Endothelial cell of umbilical vein (primary cell): ENCODE measurements around the gene SLCO2A1. TPM values are rescaled to one million over a fixed set of nuclear protein-coding genes. Genes with fewer than 3 reads are reported as not detected.

Experiments
- BruUV-seq: library from RNA; stranded (reverse); fragments of 400-500 nt; replicated peaks from 2 replicates; lab custom pipeline; 2021; lab: Mats Ljungman, UMichigan
- CTCF ChIA-PET: fragments of 300-600, 350-600 bp; sonication (Branson Sonifier 250); formaldehyde crosslinking; loops from one replicate; lab custom pipeline; 2021; ENCODE audit warnings: antibody characterized with exemption, inconsistent platforms; lab: Charles Lee
- POLR2A ChIA-PET: fragments of 300-600, 350-600 bp; sonication (Branson Sonifier 250); formaldehyde crosslinking; loops from one replicate; lab custom pipeline; 2021; ENCODE audit warnings: antibody characterized with exemption, inconsistent platforms; lab: Charles Lee
- DNase-seq: peaks from one replicate; pipeline ENCODE4 v3.0.0-alpha.2; 2011; ENCODE audit warnings: low read depth, low spot score
- FAIRE-seq: peaks from 2 replicates; lab custom pipeline; 2011; peaks lifted over from hg19 to GRCh38; lab: Jason Lieb, UNC
- H2AFZ ChIP-seq: 2 replicates; pipeline ENCODE4 v1.6.0; 2012; ENCODE audit warnings: low read depth, low read length, control low read depth, inconsistent platforms
- H3K27ac ChIP-seq: 2 replicates; pipeline ENCODE4 v1.5.1; 2011; ENCODE audit warnings: low read depth, mild to moderate bottlenecking, control low read depth, low read length, moderate library complexity; ENCODE audit not compliant: insufficient read depth
- H3K27me3 ChIP-seq, 2 experiments: 2 replicates each; pipeline versions ENCODE4 v1.6.0 to v1.6.1; 2011; ENCODE audit warnings: low read length in 2 of 2, mixed read lengths in 1 of 2; ENCODE audit not compliant: control insufficient read depth in 2 of 2, insufficient read depth in 2 of 2
- H3K36me3 ChIP-seq, 2 experiments: 2 replicates in 1 of 2; 3 replicates in 1 of 2; pipeline ENCODE4 v1.5.1; 2011; ENCODE audit warnings: low read length in 2 of 2, mild to moderate bottlenecking in 1 of 2, moderate library complexity in 1 of 2; ENCODE audit not compliant: control insufficient read depth in 2 of 2, insufficient read depth in 2 of 2; ENCODE audit errors: extremely low read depth in 1 of 2
- H3K4me1 ChIP-seq: 3 replicates; pipeline ENCODE4 v1.5.1; 2011; ENCODE audit warnings: mild to moderate bottlenecking, low read length; ENCODE audit not compliant: control insufficient read depth, insufficient read depth; ENCODE audit errors: extremely low read depth
- H3K4me2 ChIP-seq: 2 replicates; pipeline ENCODE4 v1.6.1; 2011; ENCODE audit warnings: low read length, control low read depth, mixed read lengths; ENCODE audit not compliant: insufficient read depth
- H3K4me3 ChIP-seq, 3 experiments: fragments of 200-600 bp in 1 of 3; sonication (generic), shearing (Covaris generic) in 1 of 3; replicated peaks in 1 of 3; 2 replicates each; pipeline ENCODE4 v1.5.1; 2011 to 2016; ENCODE audit warnings: control low read depth in 3 of 3, low read length in 3 of 3, mild to moderate bottlenecking in 2 of 3, inconsistent platforms in 1 of 3, low read depth in 1 of 3, moderate library complexity in 1 of 3; ENCODE audit not compliant: insufficient read depth in 1 of 3
- H3K79me2 ChIP-seq: 2 replicates; pipeline ENCODE4 v1.6.0; 2012; ENCODE audit warnings: low read length, inconsistent platforms; ENCODE audit not compliant: control insufficient read depth, insufficient read depth
- H3K9ac ChIP-seq: replicated peaks from 2 replicates; pipeline ENCODE3; 2011; ENCODE audit warnings: low read length, control low read depth; ENCODE audit not compliant: insufficient read depth; ENCODE audit errors: extremely low read depth
- H3K9me1 ChIP-seq: replicated peaks from 3 replicates; pipeline ENCODE4 v1.6.0; 2011; ENCODE audit warnings: mild to moderate bottlenecking, low read length; ENCODE audit not compliant: control insufficient read depth, insufficient read depth; ENCODE audit errors: extremely low read depth
- H3K9me3 ChIP-seq: replicated peaks from 2 replicates; pipeline ENCODE4 v1.5.1; 2012; ENCODE audit warnings: low read length, inconsistent platforms; ENCODE audit not compliant: control insufficient read depth, insufficient read depth
- H4K20me1 ChIP-seq: replicated peaks from 2 replicates; pipeline ENCODE3; 2011; ENCODE audit warnings: mild to moderate bottlenecking, low read length; ENCODE audit not compliant: control insufficient read depth, insufficient read depth; ENCODE audit errors: extremely low read depth
- EZH2 ChIP-seq: IDR thresholded peaks from 2 replicates; pipeline ENCODE4 v1.6.1; 2012; ENCODE audit warnings: borderline replicate concordance, low read depth, mild to moderate bottlenecking, moderate library complexity, low read length, inconsistent platforms; ENCODE audit not compliant: severe bottlenecking
- FOS ChIP-seq: IDR thresholded peaks from 2 replicates; pipeline ENCODE4 v1.6.1; 2011; ENCODE audit warnings: mild to moderate bottlenecking, low read length, moderate library complexity, borderline replicate concordance; ENCODE audit not compliant: insufficient read depth
- GATA2 ChIP-seq: IDR thresholded peaks from 2 replicates; pipeline ENCODE4 v1.7.0; 2011; ENCODE audit warnings: low read depth, mild to moderate bottlenecking, moderate library complexity, mixed read lengths, low read length; ENCODE audit not compliant: insufficient read length, insufficient read depth
- JUN ChIP-seq: IDR thresholded peaks from 2 replicates; pipeline ENCODE4 v1.6.1; 2011; ENCODE audit warnings: borderline replicate concordance, low read depth; ENCODE audit not compliant: insufficient read length, insufficient read depth
- MYC ChIP-seq: IDR thresholded peaks from one replicate; pipeline ENCODE4 v1.6.1; 2011; ENCODE audit warnings: mild to moderate bottlenecking, low read depth, low read length
- POLR2A ChIP-seq: IDR thresholded peaks from 2 replicates; pipeline ENCODE4 v1.6.1; 2012; ENCODE audit warnings: low read depth, mild to moderate bottlenecking, control low read depth, low read length
- POLR2AphosphoS5 ChIP-seq: IDR thresholded peaks from 2 replicates; pipeline ENCODE4 v1.6.1; 2012; ENCODE audit warnings: low read depth, mild to moderate bottlenecking, control low read depth, low read length, moderate library complexity; ENCODE audit not compliant: insufficient read depth
- dilution Hi-C: fragments of 300-500 bp; cut with MboI; formaldehyde crosslinking; loops from one replicate; pipeline ENCODE4 v1.15.0; 2019; ENCODE audit warnings: low sequenced_read_pairs; ENCODE audit not compliant: extremely low pct_ligation_motif_present
- intact Hi-C: fragments of 100-400 bp; cut with micrococcal nuclease; formaldehyde crosslinking; loops from one replicate; pipeline ENCODE4 v1.10.0; 2022
- polyA plus RNA-seq, 4 experiments: library from polyadenylated mRNA; depleted of rRNA in 3 of 4; stranded (reverse) in 3 of 4; unstranded in 1 of 4; fragments of >200 nt; gene quantifications; 2 replicates each; pipeline versions ENCODE4 v1.2.1 to v1.2.3, GENCODE V29; 2011 to 2012; ENCODE audit warnings: missing spikeins in 1 of 4
- total RNA-seq: library from RNA; stranded (reverse); gene quantifications from 2 replicates; pipeline ENCODE4 v1.2.3, GENCODE V29; 2021
- TF ChIP-seq, protein P1 (sequence below), 2 donors: IDR thresholded peaks; 1 replicate in 1 of 2; 2 replicates in 1 of 2; pipeline ENCODE4 v1.5.1; 2011; ENCODE audit warnings: low read length in 2 of 2, mild to moderate bottlenecking in 2 of 2, moderate library complexity in 2 of 2, control low read depth in 1 of 2, inconsistent platforms in 1 of 2, low read depth in 1 of 2; ENCODE audit not compliant: insufficient read depth in 1 of 2; ENCODE audit errors: extremely low read depth in 1 of 2
- TF ChIP-seq, protein P2 (sequence below): IDR thresholded peaks from 2 replicates; pipeline ENCODE4 v1.6.1; 2011; ENCODE audit not compliant: insufficient read depth, insufficient read length

The SLCO2A1 gene
- total and polyA plus RNA-seq, 2 donors (not counting 3 experiments of a cell fraction or from before 2014, with no cell fraction given), result 1.4 to 11.9 TPM

GRCh38 chr3:134002306-134002705 is 27.4 kb downstream of the SLCO2A1 start:
- no peaks in the 10 kb centered on the region for H3K9me3 ChIP-seq
- TF ChIP-seq FOS (no peak), EZH2 (no peak), JUN (no peak), POLR2A (no peak), POLR2AphosphoS5 (no peak), GATA2 (no peak), MYC (no peak)
- TF ChIP-seq, protein P1, sequence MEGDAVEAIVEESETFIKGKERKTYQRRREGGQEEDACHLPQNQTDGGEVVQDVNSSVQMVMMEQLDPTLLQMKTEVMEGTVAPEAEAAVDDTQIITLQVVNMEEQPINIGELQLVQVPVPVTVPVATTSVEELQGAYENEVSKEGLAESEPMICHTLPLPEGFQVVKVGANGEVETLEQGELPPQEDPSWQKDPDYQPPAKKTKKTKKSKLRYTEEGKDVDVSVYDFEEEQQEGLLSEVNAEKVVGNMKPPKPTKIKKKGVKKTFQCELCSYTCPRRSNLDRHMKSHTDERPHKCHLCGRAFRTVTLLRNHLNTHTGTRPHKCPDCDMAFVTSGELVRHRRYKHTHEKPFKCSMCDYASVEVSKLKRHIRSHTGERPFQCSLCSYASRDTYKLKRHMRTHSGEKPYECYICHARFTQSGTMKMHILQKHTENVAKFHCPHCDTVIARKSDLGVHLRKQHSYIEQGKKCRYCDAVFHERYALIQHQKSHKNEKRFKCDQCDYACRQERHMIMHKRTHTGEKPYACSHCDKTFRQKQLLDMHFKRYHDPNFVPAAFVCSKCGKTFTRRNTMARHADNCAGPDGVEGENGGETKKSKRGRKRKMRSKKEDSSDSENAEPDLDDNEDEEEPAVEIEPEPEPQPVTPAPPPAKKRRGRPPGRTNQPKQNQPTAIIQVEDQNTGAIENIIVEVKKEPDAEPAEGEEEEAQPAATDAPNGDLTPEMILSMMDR (IDR thresholded peaks at IDR 0.05; ENCODE audit: extremely low read depth in 1 of 2, insufficient read depth in 1 of 2, low read depth in 1 of 2, low read length in 2 of 2), result no peak
- TF ChIP-seq, protein P2, sequence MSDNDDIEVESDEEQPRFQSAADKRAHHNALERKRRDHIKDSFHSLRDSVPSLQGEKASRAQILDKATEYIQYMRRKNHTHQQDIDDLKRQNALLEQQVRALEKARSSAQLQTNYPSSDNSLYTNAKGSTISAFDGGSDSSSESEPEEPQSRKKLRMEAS, result no peak
- intact Hi-C loops, result no loop called here
- no peak for FAIRE-seq
- H3K36me3 ChIP-seq, result no peaks in the 10 kb centered on the region
- no peak for DNase-seq
- H3K4me2 ChIP-seq, result no peak overlapping the region
- dilution Hi-C loops, result no loop called here
- H2AFZ ChIP-seq, result no peak overlapping the region
- H3K4me3 ChIP-seq, result no peak overlapping the region
- no TSS peak for BruUV-seq
- H3K27ac ChIP-seq, result no peak overlapping the region
- H3K79me2 ChIP-seq, result no peaks in the 10 kb centered on the region
- CTCF ChIA-PET, result interaction anchor here (1.4 kb wide), 1 partner anchor 209 kb away, joined by 4 read pairs; no protein-coding TSS in a partner anchor
- H3K9ac ChIP-seq, result no peak overlapping the region
- H3K4me1 ChIP-seq, result peaks cover 2% of the 10 kb centered on the region
- no peaks in the 10 kb centered on the region for H4K20me1 ChIP-seq
- POLR2A ChIA-PET, result no interaction called here
- H3K9me1 ChIP-seq, result no peaks in the 10 kb centered on the region
- H3K27me3 ChIP-seq, result no peaks in the 10 kb centered on the region
